ENCODE results near the gene RIMS1.
A peak's percentile ranks its signal among the peaks of the same experiment; 100 is the strongest.

RIMS1 gene

GRCh38 chr6:71887006-71887743 is 825 bp downstream of the RIMS1 start:
- ChIA-PET POLR2A (no interaction called here), CTCF (no interaction called here)
- TF ChIP-seq CTCF (IDR thresholded peaks at IDR 0.05; ENCODE audit: control extremely low read depth, extremely low read depth, low read depth, missing control alignments) = no peak
- peak; percentile 18 for DNase-seq (ENCODE audit: extremely low spot score)

DNA sequence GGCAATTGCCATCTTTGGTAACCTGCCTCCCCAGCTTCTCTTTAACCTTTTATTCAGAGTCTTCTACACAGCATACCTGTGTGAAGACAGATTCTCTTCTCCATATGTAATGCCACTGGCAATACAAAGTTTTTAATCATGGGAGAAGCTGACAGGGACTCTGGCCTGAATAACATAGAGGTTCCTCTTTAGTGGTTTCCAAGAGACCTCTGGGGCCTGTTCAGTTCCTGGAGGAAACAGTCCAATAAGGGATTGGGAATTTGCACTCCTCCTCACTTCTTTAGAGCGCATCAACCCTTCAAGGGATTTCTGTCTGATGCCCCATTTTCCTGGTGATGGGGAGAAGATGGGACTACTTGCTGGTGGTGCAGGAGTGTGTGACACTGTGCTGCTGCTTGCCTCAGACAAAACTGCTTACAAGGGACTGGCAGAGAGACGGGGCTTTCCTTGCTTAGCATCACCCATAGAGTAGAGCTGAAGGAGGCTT is 1.4 kb downstream of the RIMS1 start:
- CTCF ChIA-PET = no interaction called here
- TF ChIP-seq CTCF (IDR thresholded peaks at IDR 0.05; ENCODE audit: control extremely low read depth, extremely low read depth, low read depth, missing control alignments) = no peak
- POLR2A ChIA-PET = no interaction called here
- no peak for DNase-seq (ENCODE audit: extremely low spot score)

- no peak for DNase-seq (ENCODE audit: extremely low spot score)
- POLR2A ChIA-PET = no interaction called here
- CTCF ChIA-PET = no interaction called here
- no peak for TF ChIP-seq CTCF (IDR thresholded peaks at IDR 0.05; ENCODE audit: control extremely low read depth, extremely low read depth, low read depth, missing control alignments)
These were observed 2.5 kb downstream of the RIMS1 start for GRCh38 chr6:71888756-71889340.

DNA sequence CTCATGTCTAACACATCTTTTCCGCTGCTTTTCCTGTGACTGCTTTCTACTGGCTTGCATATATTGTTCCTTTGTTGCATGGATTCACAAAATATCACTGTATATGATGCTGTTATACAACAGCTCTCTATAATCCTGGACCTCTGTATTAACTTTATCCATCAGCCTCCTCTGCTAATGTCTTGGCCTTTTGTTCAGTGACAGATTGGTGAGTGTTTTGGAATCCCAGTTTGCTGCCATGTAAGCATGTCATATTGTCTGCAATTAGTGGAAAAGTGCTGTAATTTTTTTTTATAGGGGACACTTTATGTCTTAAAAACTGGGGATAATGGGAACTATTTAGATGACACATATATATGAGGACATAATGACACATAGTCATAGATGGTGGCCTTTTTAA is 3.0 kb downstream of the RIMS1 start:
- ChIA-PET CTCF (interaction anchor here (1.5 kb wide), 1 partner anchor 17 kb away, joined by 3 read pairs; no protein-coding TSS in a partner anchor), POLR2A (no interaction called here)
- TF ChIP-seq CTCF (IDR thresholded peaks at IDR 0.05; ENCODE audit: control extremely low read depth, extremely low read depth, low read depth, missing control alignments) = no peak
- DNase-seq (ENCODE audit: extremely low spot score) = no peak

DNA sequence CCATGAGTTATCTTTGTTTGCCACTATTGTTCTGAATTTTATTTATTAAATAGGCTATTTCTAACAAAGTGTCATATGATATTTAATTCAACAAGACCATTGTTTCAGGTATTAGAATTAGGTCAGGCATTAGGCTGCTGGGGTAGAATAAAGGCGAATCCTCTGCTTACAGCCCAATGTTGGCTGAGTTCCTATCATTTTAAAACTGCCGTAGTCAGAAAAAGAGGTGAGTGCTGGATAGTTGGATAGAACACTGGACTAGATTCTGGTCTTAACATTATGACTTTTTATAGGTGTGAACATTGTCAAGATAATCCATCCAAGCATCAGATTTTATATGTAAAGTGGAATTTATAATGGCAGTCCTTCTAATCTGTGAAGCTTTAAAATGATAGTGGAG is 6.3 kb downstream of the RIMS1 start:
- no peak for DNase-seq (ENCODE audit: extremely low spot score)
- ChIA-PET CTCF (interaction anchor here (1.5 kb wide), 1 partner anchor 9 kb away, joined by 4 read pairs; no protein-coding TSS in a partner anchor), POLR2A (no interaction called here)
- TF ChIP-seq CTCF (IDR thresholded peaks at IDR 0.05; ENCODE audit: control extremely low read depth, extremely low read depth, low read depth, missing control alignments) = no peak

DNA sequence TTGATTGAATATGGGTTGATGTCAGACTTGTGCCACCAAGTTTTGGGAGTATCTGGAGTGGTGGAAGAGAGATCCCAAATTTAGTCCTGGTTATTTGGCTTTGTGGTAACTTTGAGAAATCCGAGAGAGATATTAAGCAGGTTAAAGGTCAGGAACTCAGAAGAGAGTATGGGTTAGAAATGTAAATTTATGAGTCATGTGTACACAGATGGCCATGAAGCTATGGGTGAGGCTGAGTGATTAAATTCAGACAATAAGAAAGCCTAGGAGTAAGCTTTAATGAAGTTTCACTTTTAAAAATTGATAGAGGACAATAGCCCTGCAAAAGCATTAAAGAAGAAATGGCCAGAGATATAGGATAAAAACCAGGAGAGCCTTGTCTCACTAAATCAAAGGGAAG is 14.3 kb downstream of the RIMS1 start:
- no peak for TF ChIP-seq CTCF (IDR thresholded peaks at IDR 0.05; ENCODE audit: control extremely low read depth, extremely low read depth, low read depth, missing control alignments)
- ChIA-PET CTCF (interaction anchor here (1.6 kb wide), 1 partner anchor 44 kb away, joined by 3 read pairs; no protein-coding TSS in a partner anchor), POLR2A (no interaction called here)
- DNase-seq (ENCODE audit: extremely low spot score) = no peak

Measured in GM10248 (cell line).